Calu3 (cell line): ENCODE measurements around the gene SLC25A21. TPM values are rescaled to one million over a fixed set of nuclear protein-coding genes. Genes with fewer than 3 reads are reported as not detected.

Experiments
- BruUV-seq: library from RNA; stranded (reverse); fragments of 400-500 nt; replicated peaks from 2 replicates; lab custom pipeline; 2021; lab: Mats Ljungman, UMichigan
- CTCF ChIA-PET: fragments of 300-600 bp; sonication (Branson Sonifier 250); formaldehyde crosslinking; loops from one replicate; lab custom pipeline; 2022; ENCODE audit warnings: antibody characterized with exemption; lab: Charles Lee
- DNase-seq: peaks from one replicate; pipeline ENCODE4 v3.0.0; 2022
- H3K27ac Mint-ChIP-seq: one replicate; pipeline ENCODE4 v1.8.0; 2022; ENCODE audit warnings: mixed read lengths; ENCODE audit not compliant: unreplicated experiment
- H3K27me3 Mint-ChIP-seq: one replicate; pipeline ENCODE4 v1.8.0; 2022; ENCODE audit warnings: mixed read lengths; ENCODE audit not compliant: unreplicated experiment
- H3K36me3 Mint-ChIP-seq: one replicate; pipeline ENCODE4 v1.8.0; 2022; ENCODE audit warnings: mild to moderate bottlenecking, moderate library complexity, mixed read lengths; ENCODE audit not compliant: insufficient read depth, unreplicated experiment
- H3K4me1 Mint-ChIP-seq: one replicate; pipeline ENCODE4 v1.8.0; 2022; ENCODE audit warnings: mild to moderate bottlenecking, low read depth, mixed read lengths; ENCODE audit not compliant: unreplicated experiment
- H3K4me3 Mint-ChIP-seq: one replicate; pipeline ENCODE4 v1.8.0; 2022; ENCODE audit warnings: mild to moderate bottlenecking, low read depth, moderate library complexity, mixed read lengths; ENCODE audit not compliant: unreplicated experiment
- H3K9me3 Mint-ChIP-seq: one replicate; pipeline ENCODE4 v1.8.0; 2022; ENCODE audit warnings: low read depth, mixed read lengths; ENCODE audit not compliant: unreplicated experiment
- intact Hi-C: fragments of 100-400 bp; cut with micrococcal nuclease; formaldehyde crosslinking; loops from one replicate; pipeline ENCODE4 v1.10.0; 2022; ENCODE audit not compliant: unreplicated experiment
- total RNA-seq: library from RNA; stranded (reverse); gene quantifications from 2 replicates; pipeline ENCODE4 v1.2.3, GENCODE V29; 2022
- TF ChIP-seq, protein P1 (sequence below): fragments of 200-600 bp; IDR thresholded peaks from one replicate; pipeline ENCODE4 v1.8.0; 2022; ENCODE audit warnings: antibody characterized with exemption; ENCODE audit not compliant: unreplicated experiment

SLC25A21 gene
- total RNA-seq, 1 experiment from 2014 or later = 1.4 TPM

DNA sequence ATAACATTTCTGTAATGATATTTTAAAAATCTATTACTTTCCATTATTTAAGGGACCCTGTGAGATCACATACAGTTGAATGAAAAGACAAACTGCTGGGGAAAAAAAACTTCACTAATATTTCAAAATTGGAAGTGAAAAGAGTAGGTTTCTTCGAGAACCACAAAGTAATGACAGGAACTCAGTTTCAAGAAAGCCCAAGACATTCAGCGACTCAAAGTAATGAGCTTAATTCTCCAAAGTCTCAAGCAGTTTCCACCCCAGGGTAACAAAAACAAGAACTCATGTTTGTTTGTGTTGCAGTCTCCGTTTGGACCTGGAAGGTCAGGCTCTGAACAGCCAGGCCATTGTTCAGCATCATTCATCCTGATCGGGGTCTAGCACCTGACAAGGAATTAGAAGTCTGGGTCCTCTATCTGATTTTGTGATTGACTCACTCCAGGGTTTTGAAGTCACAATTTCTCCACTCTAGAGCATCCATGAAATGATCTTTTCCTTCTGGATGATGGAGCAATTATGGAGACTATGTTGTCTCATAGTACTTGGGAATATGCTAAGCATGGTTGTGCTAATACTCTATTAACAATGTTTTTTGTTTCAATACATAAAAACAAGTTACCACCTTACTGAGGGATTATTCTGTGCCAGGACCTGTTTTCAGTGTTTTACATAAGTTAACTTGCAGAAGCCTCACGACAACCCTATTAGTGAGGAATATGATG, 126.9 kb downstream of the SLC25A21 start:
- H3K27me3 Mint-ChIP-seq = no peaks in the 10 kb centered on the region
- DNase-seq = no peak
- peaks cover 24% of the 10 kb centered on the region for H3K4me1 Mint-ChIP-seq
- CTCF ChIA-PET = no interaction called here
- no TSS peak for BruUV-seq
- H3K9me3 Mint-ChIP-seq = no peaks in the 10 kb centered on the region
- H3K4me3 Mint-ChIP-seq = no peak overlapping the region
- intact Hi-C loops = no loop called here
- H3K36me3 Mint-ChIP-seq = no peaks in the 10 kb centered on the region
- TF ChIP-seq, protein P1, sequence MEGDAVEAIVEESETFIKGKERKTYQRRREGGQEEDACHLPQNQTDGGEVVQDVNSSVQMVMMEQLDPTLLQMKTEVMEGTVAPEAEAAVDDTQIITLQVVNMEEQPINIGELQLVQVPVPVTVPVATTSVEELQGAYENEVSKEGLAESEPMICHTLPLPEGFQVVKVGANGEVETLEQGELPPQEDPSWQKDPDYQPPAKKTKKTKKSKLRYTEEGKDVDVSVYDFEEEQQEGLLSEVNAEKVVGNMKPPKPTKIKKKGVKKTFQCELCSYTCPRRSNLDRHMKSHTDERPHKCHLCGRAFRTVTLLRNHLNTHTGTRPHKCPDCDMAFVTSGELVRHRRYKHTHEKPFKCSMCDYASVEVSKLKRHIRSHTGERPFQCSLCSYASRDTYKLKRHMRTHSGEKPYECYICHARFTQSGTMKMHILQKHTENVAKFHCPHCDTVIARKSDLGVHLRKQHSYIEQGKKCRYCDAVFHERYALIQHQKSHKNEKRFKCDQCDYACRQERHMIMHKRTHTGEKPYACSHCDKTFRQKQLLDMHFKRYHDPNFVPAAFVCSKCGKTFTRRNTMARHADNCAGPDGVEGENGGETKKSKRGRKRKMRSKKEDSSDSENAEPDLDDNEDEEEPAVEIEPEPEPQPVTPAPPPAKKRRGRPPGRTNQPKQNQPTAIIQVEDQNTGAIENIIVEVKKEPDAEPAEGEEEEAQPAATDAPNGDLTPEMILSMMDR = no peak
- no peak overlapping the region for H3K27ac Mint-ChIP-seq

DNA sequence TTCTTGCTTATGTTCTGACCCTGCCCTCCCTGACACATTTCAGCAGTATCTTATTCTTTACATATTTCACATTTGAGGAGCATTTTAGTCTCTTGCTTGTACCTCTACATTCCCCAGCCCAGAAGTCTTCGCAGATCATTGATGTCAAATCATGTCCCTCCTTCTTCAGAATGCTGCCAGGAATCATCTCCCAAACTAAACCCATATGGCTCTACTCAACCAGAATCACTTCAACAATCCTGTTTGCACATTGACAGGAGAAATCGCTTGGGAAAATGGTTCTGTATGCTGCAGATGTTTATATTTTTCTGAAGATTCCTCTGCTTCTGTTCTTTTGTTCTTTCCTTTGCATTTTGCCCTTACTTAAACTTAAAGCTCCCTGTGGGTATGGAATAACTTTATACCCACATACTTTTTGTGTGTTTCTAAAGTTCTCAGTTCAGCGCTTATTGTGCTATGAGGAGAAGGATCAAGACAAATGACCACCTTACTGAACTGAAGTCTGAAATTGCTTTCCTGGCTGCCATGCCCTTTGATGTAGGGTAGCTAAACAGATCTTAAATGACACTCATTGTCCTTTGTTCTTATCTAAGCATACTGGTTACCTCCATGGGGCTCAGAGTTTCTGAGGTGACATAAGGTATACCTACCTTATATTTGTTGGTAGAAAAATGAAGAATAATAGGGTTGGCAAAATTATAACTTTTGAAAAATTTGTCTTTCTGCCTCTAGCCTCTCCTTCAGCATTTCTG, 134.6 kb downstream of the SLC25A21 start:
- Mint-ChIP-seq H3K27me3 (no peaks in the 10 kb centered on the region), H3K9me3 (no peaks in the 10 kb centered on the region), H3K27ac (no peak overlapping the region), H3K36me3 (no peaks in the 10 kb centered on the region), H3K4me1 (peaks cover 12% of the 10 kb centered on the region), H3K4me3 (no peak overlapping the region)
- TF ChIP-seq, protein P1 = no peak
- CTCF ChIA-PET = no interaction called here
- intact Hi-C loops = no loop called here
- DNase-seq = no peak
- no TSS peak for BruUV-seq

DNA sequence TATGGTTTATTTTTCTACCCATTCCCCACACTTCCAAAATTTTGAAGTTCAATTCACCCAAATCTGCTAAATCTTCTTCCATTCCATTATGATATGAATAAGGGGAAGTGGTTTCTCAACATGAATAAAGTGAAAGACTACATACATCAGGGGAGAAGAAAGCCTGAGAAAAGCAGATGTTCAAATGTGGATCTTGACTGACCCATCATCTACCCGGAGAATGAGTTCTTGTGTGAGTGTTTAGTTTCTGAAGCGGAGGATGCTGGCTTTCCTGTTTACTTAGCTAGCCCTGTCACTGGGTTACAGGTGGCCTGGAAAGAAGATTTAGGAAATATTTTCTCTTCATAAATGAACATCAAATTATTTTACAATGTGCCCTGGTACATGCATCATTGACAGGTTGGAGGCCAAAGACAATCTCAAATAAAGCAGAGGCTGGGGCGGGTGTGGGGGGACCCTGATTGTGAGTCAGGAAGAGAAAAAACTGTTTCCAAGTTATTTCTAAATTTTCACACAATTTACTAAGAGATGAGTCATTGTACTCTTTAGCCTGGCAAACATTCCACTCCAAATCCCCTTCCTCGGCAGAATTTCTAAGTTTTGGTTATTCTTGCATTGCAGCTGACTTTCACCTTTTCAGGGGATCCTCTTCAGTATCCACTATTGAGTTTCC, 135.6 kb downstream of the SLC25A21 start:
- Mint-ChIP-seq H3K4me1 (peaks cover 12% of the 10 kb centered on the region), H3K36me3 (no peaks in the 10 kb centered on the region), H3K27ac (no peak overlapping the region), H3K9me3 (no peaks in the 10 kb centered on the region), H3K27me3 (no peaks in the 10 kb centered on the region), H3K4me3 (no peak overlapping the region)
- TF ChIP-seq, protein P1 = no peak
- no peak for DNase-seq
- CTCF ChIA-PET = no interaction called here
- intact Hi-C loops = no loop called here
- no TSS peak for BruUV-seq

DNA sequence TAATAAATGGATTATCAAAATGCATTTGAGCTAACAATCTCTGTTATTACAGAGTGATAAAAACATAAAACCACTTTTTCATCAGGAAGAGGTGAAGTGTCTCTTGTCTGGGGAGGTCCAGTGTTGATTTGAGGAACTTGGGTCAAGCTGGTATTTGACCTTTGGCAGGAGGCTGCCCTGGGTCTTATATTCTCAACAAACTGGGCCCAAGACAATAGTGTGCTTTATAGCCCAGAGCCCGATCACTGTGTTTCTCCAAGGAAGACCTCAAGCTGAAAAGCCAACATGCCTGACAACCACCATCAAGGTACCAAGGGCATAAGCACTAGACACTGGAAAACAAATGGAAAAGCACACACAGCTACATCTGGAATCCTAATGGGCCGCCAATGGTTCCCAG, 137.0 kb downstream of the SLC25A21 start:
- TF ChIP-seq, protein P1 = no peak
- H3K27me3 Mint-ChIP-seq = no peaks in the 10 kb centered on the region
- intact Hi-C loops = no loop called here
- H3K36me3 Mint-ChIP-seq = no peaks in the 10 kb centered on the region
- H3K9me3 Mint-ChIP-seq = no peaks in the 10 kb centered on the region
- no peak overlapping the region for H3K27ac Mint-ChIP-seq
- no peak for DNase-seq
- H3K4me1 Mint-ChIP-seq = peaks cover 12% of the 10 kb centered on the region
- no peak overlapping the region for H3K4me3 Mint-ChIP-seq
- BruUV-seq = no TSS peak
- CTCF ChIA-PET = no interaction called here
